GM13976 (cell line): ENCODE results near the gene NLRC5.

Experiments
- DNase-seq: peaks from one replicate; pipeline ENCODE4 v3.0.0; 2012; ENCODE audit warnings: low spot score
- CTCF ChIP-seq: IDR thresholded peaks from 2 replicates; pipeline ENCODE4 v1.5.1; 2012; ENCODE audit warnings: borderline replicate concordance, mild to moderate bottlenecking; ENCODE audit not compliant: insufficient read depth; ENCODE audit errors: extremely low read depth, missing control alignments, control extremely low read depth
- in situ Hi-C: fragments of 300-500 bp; cut with MboI; formaldehyde crosslinking; loops from one replicate; pipeline ENCODE4 v1.12.0; 2022; ENCODE audit warnings: low sequenced_read_pairs, mixed read lengths, inconsistent platforms; ENCODE audit not compliant: unreplicated experiment

NLRC5 gene

GRCh38 chr16:57123974-57124674 is 134.8 kb downstream of the NLRC5 start:
- DNase-seq, result no peak
- TF ChIP-seq CTCF, result no peak
- in situ Hi-C loops, result no loop called here

GRCh38 chr16:57125376-57125775 is 136.0 kb downstream of the NLRC5 start:
- TF ChIP-seq CTCF, result no peak
- in situ Hi-C loops, result no loop called here
- DNase-seq, result no peak

GRCh38 chr16:57125969-57126368 is 136.6 kb downstream of the NLRC5 start:
- no peak for DNase-seq
- TF ChIP-seq CTCF, result no peak
- in situ Hi-C loops, result no loop called here

GRCh38 chr16:57126411-57126810 is 137.1 kb downstream of the NLRC5 start:
- DNase-seq, result no peak
- no peak for TF ChIP-seq CTCF
- in situ Hi-C loops, result no loop called here

GRCh38 chr16:57127037-57127763 is 137.8 kb downstream of the NLRC5 start:
- TF ChIP-seq CTCF, result no peak
- DNase-seq, result no peak
- in situ Hi-C loops, result no loop called here

- DNase-seq, result no peak
- TF ChIP-seq CTCF, result no peak
- in situ Hi-C loops, result no loop called here
These were observed 138.5 kb downstream of the NLRC5 start for GRCh38 chr16:57127836-57128235.
